ENCODE measurements around the gene VWA5A.

GRCh38 chr11:124190298-124191139 is 75.3 kb downstream of the VWA5A start:
- TF ChIP-seq, protein P1, sequence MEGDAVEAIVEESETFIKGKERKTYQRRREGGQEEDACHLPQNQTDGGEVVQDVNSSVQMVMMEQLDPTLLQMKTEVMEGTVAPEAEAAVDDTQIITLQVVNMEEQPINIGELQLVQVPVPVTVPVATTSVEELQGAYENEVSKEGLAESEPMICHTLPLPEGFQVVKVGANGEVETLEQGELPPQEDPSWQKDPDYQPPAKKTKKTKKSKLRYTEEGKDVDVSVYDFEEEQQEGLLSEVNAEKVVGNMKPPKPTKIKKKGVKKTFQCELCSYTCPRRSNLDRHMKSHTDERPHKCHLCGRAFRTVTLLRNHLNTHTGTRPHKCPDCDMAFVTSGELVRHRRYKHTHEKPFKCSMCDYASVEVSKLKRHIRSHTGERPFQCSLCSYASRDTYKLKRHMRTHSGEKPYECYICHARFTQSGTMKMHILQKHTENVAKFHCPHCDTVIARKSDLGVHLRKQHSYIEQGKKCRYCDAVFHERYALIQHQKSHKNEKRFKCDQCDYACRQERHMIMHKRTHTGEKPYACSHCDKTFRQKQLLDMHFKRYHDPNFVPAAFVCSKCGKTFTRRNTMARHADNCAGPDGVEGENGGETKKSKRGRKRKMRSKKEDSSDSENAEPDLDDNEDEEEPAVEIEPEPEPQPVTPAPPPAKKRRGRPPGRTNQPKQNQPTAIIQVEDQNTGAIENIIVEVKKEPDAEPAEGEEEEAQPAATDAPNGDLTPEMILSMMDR (IDR thresholded peaks at IDR 0.05) = no peak
- TF ChIP-seq POLR2A (IDR thresholded peaks at IDR 0.05) = no peak

Measured in adrenal gland (tissue), 5 donors.